Mesendoderm (in vitro differentiated cells): ENCODE data around the gene ANKRD33B.
A peak's percentile ranks its signal among the peaks of the same experiment; 100 is the strongest.

Experiments
- DNase-seq: peaks from one replicate; pipeline ENCODE4 v3.0.0; 2013
- H2AK5ac ChIP-seq: 2 replicates; pipeline ENCODE4 v1.6.1; 2013; ENCODE audit warnings: low read length, inconsistent platforms
- H2BK120ac ChIP-seq: 2 replicates; pipeline ENCODE4 v1.6.1; 2013; ENCODE audit warnings: low read depth, mild to moderate bottlenecking, low read length, moderate library complexity, mixed read lengths
- H2BK15ac ChIP-seq: replicated peaks from 2 replicates; pipeline ENCODE4 v1.6.1; 2013; ENCODE audit warnings: low read depth, mild to moderate bottlenecking, moderate library complexity
- H2BK5ac ChIP-seq: 2 replicates; pipeline ENCODE4 v1.6.1; 2013; ENCODE audit warnings: low read length, inconsistent platforms
- H3K18ac ChIP-seq: 2 replicates; pipeline ENCODE4 v1.6.1; 2013; ENCODE audit warnings: mild to moderate bottlenecking, low read length, mixed read lengths
- H3K23ac ChIP-seq: one replicate; pipeline ENCODE4 v1.6.1; 2013; ENCODE audit warnings: low read length
- H3K27ac ChIP-seq: 2 replicates; pipeline ENCODE4 v1.5.1; 2013; ENCODE audit warnings: low read depth, mild to moderate bottlenecking, inconsistent platforms, low read length, moderate library complexity
- H3K27me3 ChIP-seq: 2 replicates; pipeline ENCODE4 v1.6.1; 2013; ENCODE audit warnings: low read length, control low read depth, mild to moderate bottlenecking, inconsistent platforms; ENCODE audit not compliant: insufficient read depth, poor library complexity
- H3K36me3 ChIP-seq: 2 replicates; pipeline ENCODE4 v1.6.1; 2013; ENCODE audit warnings: low read length, inconsistent platforms; ENCODE audit not compliant: control insufficient read depth, insufficient read depth
- H3K4ac ChIP-seq: one replicate; pipeline ENCODE4 v1.6.1; 2013; ENCODE audit warnings: low read depth, mild to moderate bottlenecking, low read length, moderate library complexity
- H3K4me1 ChIP-seq: 2 replicates; pipeline ENCODE4 v1.6.1; 2013; ENCODE audit warnings: low read depth, low read length, inconsistent platforms; ENCODE audit not compliant: control insufficient read depth
- H3K4me2 ChIP-seq: 2 replicates; pipeline ENCODE4 v1.6.1; 2013; ENCODE audit warnings: low read length
- H3K4me3 ChIP-seq: 2 replicates; pipeline ENCODE4 v1.5.1; 2013; ENCODE audit warnings: mild to moderate bottlenecking, low read length
- H3K56ac ChIP-seq: one replicate; pipeline ENCODE4 v1.6.1; 2013; ENCODE audit warnings: low read length
- H3K79me1 ChIP-seq: 2 replicates; pipeline ENCODE4 v1.6.1; 2013; ENCODE audit warnings: low read length, inconsistent platforms
- H3K79me2 ChIP-seq: 2 replicates; pipeline ENCODE4 v1.6.1; 2013; ENCODE audit warnings: mild to moderate bottlenecking, low read length; ENCODE audit not compliant: control insufficient read depth, insufficient read depth
- H3K9ac ChIP-seq: 2 replicates; pipeline ENCODE4 v1.6.1; 2013; ENCODE audit warnings: low read length, inconsistent platforms
- H4K5ac ChIP-seq: one replicate; pipeline ENCODE4 v1.6.1; 2013; ENCODE audit warnings: low read length
- H4K8ac ChIP-seq: one replicate; pipeline ENCODE4 v1.6.1; 2013; ENCODE audit warnings: low read depth, mild to moderate bottlenecking, control low read depth, low read length, moderate library complexity
- WGBS: extraction: QIAGEN DNeasy Blood & Tissue Kit; methylation state at CpG from one replicate; pipeline ENCODE4 v1.1.7; 2013; ENCODE audit warnings: low lambda C conversion rate, missing lambda C conversion rate; ENCODE audit not compliant: insufficient coverage; ENCODE audit errors: extremely low coverage; 5-methylcytosine and 5-hydroxymethylcytosine counted together

Gene ANKRD33B

DNA sequence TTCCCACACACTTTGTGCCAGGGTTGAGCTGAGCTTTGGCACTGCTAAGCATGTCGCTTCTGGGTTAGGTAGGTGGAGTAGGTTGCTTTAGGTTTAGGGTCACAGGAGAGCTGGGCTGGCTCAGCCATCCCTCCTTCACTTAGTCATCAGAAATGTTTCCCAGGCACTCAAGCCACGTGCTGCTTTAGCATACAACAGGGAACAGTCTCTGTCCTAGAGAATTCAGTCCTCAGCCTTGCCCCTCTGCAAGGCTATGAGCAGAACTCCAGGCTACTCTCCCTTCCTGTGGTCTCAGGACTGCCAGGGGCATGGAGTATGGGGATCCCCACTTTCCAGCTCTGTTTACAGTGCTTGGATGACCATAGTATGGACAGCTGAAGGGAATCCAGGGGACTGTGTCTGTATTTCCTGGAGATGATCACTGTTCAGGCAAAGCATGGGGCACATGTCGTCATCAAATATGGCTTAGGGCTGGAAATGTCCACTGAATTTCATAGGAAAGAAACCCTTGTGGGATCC, 7.5 kb upstream of the ANKRD33B start:
- no peak overlapping the region for H3K4ac ChIP-seq
- H3K36me3 ChIP-seq: no peaks in the 10 kb centered on the region
- H3K79me2 ChIP-seq: no peaks in the 10 kb centered on the region
- WGBS: no CpG with 5 or more reads among the region's 3 CpGs
- no peak overlapping the region for H3K9ac ChIP-seq
- peaks cover 2% of the 10 kb centered on the region for H3K4me1 ChIP-seq
- DNase-seq: peak; percentile 85
- H4K8ac ChIP-seq: no peak overlapping the region
- no peak overlapping the region for H2BK5ac ChIP-seq
- H2BK120ac ChIP-seq: no peak overlapping the region
- no peaks in the 10 kb centered on the region for H3K27me3 ChIP-seq
- no peaks in the 10 kb centered on the region for H3K79me1 ChIP-seq
- no peak overlapping the region for H3K4me3 ChIP-seq
- no peak overlapping the region for H3K23ac ChIP-seq
- H3K4me2 ChIP-seq: no peak overlapping the region
- no peak overlapping the region for H2AK5ac ChIP-seq
- no peak overlapping the region for H4K5ac ChIP-seq
- no peak overlapping the region for H3K18ac ChIP-seq
- H3K56ac ChIP-seq: peak overlapping the region; percentile 58
- no peak overlapping the region for H2BK15ac ChIP-seq
- no peak overlapping the region for H3K27ac ChIP-seq

DNA sequence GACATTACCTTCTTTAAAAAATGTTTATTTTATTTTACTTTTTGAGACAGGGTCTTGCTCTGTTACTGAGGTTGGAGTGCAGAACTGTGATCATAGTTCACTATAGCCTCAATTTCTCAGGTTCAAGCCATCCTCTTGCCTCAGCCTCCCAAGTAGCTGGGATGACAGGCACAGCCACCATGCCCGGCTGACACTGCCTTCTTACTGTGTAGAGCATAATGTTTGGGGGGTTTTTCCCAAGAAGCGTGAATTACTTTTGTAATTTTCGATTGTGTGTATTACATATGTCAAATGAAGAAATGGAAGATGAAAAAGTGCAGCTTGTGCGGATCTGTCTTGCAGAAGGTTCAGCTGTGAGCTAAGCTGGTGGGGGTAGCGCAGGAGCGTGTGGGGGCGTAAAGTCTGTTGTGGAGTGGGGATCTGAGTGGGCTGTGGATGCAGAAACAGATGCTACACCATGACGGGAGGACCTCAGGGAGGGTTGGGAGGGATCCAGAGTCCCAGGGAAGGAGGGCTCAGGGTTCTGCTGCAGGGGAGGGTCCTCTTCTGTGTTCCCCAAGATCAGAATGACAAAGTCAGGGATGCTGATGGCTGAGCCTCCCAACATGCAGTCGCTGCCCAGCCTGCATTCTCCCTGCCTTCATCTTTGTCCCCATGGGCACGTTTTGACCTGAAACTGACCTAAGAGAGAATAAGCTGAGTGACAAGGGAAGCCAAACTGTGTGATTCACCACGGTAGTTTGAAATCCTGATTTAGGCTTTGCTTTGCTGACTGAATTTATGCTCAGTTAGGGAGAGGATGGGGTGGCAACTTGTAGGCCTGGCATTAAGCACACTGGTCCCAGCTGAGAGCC, 6.8 kb upstream of the ANKRD33B start:
- Histone ChIP-seq H4K8ac (no peak overlapping the region), H3K79me1 (no peaks in the 10 kb centered on the region), H2BK120ac (no peak overlapping the region), H3K9ac (no peak overlapping the region), H3K4me2 (no peak overlapping the region), H3K4me1 (peaks cover 2% of the 10 kb centered on the region), H3K18ac (no peak overlapping the region), H3K79me2 (no peaks in the 10 kb centered on the region), H3K27me3 (peaks cover under 1% of the 10 kb centered on the region), H3K56ac (no peak overlapping the region), H3K36me3 (no peaks in the 10 kb centered on the region), H2AK5ac (no peak overlapping the region), H4K5ac (no peak overlapping the region), H3K23ac (no peak overlapping the region), H3K4me3 (no peak overlapping the region), H2BK5ac (no peak overlapping the region), H2BK15ac (no peak overlapping the region), H3K4ac (no peak overlapping the region), H3K27ac (no peak overlapping the region)
- no peak for DNase-seq
- WGBS: no CpG with 5 or more reads among the region's 11 CpGs

DNA sequence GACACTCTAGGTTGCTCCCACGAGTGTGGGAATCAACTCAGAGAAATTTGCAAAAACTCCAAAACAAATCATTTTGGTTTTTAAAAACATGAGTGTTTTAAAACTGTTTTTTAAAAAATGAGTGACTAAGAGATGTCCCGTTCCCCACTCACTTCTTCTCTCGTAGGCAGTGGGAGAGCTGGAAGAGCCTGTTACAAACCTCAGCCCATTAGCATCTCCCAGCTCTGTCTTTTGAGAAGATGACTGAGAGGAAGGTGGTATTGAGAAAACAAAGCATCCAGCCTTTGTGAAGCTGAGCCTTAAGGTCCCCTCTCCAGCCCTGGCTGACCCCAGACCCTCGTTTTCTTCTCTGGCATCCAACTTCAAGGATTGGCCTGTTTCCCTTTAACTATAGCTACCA, 4.7 kb upstream of the ANKRD33B start:
- Histone ChIP-seq H3K4me1 (peaks cover 4% of the 10 kb centered on the region), H4K8ac (no peak overlapping the region), H3K79me1 (no peaks in the 10 kb centered on the region), H2BK5ac (no peak overlapping the region), H3K27me3 (peaks cover 4% of the 10 kb centered on the region), H2BK120ac (no peak overlapping the region), H3K4me2 (no peak overlapping the region), H3K4me3 (no peak overlapping the region), H3K18ac (no peak overlapping the region), H3K23ac (no peak overlapping the region), H3K27ac (no peak overlapping the region), H3K56ac (no peak overlapping the region), H3K79me2 (no peaks in the 10 kb centered on the region), H3K36me3 (no peaks in the 10 kb centered on the region), H2BK15ac (no peak overlapping the region), H2AK5ac (no peak overlapping the region), H3K4ac (no peak overlapping the region), H3K9ac (no peak overlapping the region), H4K5ac (no peak overlapping the region)
- no peak for DNase-seq
- WGBS: no CpG with 5 or more reads among the region's 4 CpGs

DNA sequence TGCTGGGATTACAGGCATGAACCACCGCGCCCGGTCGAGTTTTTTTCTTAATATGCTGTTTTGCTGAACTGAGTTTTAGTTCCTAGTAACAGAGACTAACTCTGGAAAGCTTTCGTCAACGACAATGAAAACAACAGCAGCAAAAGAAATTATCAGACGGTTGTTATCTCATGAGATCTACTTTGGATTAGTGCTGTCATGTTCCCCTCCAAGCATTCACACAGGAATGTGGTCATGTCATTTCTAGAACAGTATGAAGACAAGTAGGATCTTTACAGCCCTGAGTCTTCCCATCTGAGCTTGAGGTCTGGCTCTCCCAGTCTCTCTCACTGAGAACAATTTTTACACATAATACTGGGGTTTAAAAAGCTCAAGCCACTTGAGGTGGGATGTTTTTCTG, 4.0 kb upstream of the ANKRD33B start:
- no peak overlapping the region for H3K23ac ChIP-seq
- no peak overlapping the region for H2BK120ac ChIP-seq
- H3K4ac ChIP-seq: no peak overlapping the region
- no peak overlapping the region for H3K9ac ChIP-seq
- H3K56ac ChIP-seq: no peak overlapping the region
- no peak overlapping the region for H4K8ac ChIP-seq
- H3K4me2 ChIP-seq: no peak overlapping the region
- no peaks in the 10 kb centered on the region for H3K36me3 ChIP-seq
- no peak overlapping the region for H2BK5ac ChIP-seq
- no peaks in the 10 kb centered on the region for H3K79me2 ChIP-seq
- H3K18ac ChIP-seq: no peak overlapping the region
- no peak overlapping the region for H2AK5ac ChIP-seq
- peaks cover 4% of the 10 kb centered on the region for H3K27me3 ChIP-seq
- no peak overlapping the region for H3K27ac ChIP-seq
- H3K79me1 ChIP-seq: no peaks in the 10 kb centered on the region
- H4K5ac ChIP-seq: no peak overlapping the region
- no CpG with 5 or more reads among the region's 7 CpGs for WGBS
- no peak overlapping the region for H3K4me3 ChIP-seq
- no peak overlapping the region for H2BK15ac ChIP-seq
- peaks cover 4% of the 10 kb centered on the region for H3K4me1 ChIP-seq
- peak; percentile 50 for DNase-seq

DNA sequence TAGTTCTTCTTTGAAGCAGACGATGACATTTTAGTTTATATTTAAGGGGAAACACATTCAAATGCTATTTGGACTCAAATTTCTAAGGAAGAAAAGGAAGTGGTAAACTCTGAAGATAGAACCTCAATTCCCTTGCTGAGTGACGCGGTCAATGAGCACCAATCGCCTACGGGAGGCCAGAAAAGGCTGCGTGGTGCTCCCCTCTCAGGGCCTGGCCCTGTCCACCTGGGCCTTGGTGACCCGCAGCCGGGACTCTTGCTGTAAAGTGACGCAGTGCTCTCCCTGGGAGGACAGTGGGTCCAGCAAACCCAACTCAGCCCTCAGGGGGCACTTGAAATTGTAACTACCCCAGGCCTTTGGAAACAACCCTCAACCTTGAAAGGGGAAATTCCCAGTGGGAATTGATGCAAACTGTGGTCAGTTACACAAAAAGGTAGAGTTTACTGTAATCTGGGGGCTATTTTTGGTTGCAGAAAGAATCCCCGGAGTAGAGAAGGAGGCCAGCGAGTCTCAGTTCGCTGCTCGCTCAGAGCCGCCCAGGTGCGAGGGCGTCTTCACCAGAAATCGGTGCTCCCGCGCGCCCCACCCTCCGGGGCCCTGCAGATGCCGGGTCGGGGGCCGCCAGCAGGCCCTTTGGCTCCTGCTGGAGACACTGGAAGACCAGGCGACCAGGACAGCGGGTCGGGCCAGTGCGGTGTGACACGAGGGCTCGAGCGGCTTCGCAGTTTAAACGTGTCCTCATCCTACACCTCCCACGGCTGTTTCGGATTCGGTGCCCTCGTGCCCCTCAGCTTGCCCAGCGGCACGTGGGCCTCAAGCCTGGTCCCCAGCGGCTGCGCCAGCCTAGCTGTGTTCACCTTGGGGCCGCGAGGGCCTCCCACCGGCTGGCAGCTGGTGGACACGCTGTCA, 1.4 kb upstream of the ANKRD33B start:
- no peak overlapping the region for H3K4me3 ChIP-seq
- no peaks in the 10 kb centered on the region for H3K79me1 ChIP-seq
- peaks cover 8% of the 10 kb centered on the region for H3K27me3 ChIP-seq
- H2BK120ac ChIP-seq: no peak overlapping the region
- no peak overlapping the region for H2AK5ac ChIP-seq
- peaks cover 4% of the 10 kb centered on the region for H3K4me1 ChIP-seq
- DNase-seq: no peak
- peak overlapping the region; percentile 52 for H3K4me2 ChIP-seq
- H3K18ac ChIP-seq: no peak overlapping the region
- WGBS: no CpG with 5 or more reads among the region's 45 CpGs
- no peak overlapping the region for H3K4ac ChIP-seq
- H4K5ac ChIP-seq: no peak overlapping the region
- H2BK15ac ChIP-seq: no peak overlapping the region
- peak overlapping the region; percentile 66 for H3K9ac ChIP-seq
- H3K36me3 ChIP-seq: no peaks in the 10 kb centered on the region
- no peak overlapping the region for H3K27ac ChIP-seq
- no peak overlapping the region for H2BK5ac ChIP-seq
- no peaks in the 10 kb centered on the region for H3K79me2 ChIP-seq
- H3K23ac ChIP-seq: peak overlapping the region; percentile 89
- H3K56ac ChIP-seq: peak overlapping the region; percentile 88
- H4K8ac ChIP-seq: no peak overlapping the region
